ENCODE data around the gene OR10G6.

Gene OR10G6

GRCh38 chr11:123945132-123945531 lies 49.8 kb downstream of the OR10G6 start:
- Histone ChIP-seq H2AFZ (ENCODE audit: low read depth, low read length) (no peak overlapping the region), H3K9me3 (ENCODE audit: insufficient read depth, low read length, severe bottlenecking) (no peaks in the 10 kb centered on the region), H3K36me3 (ENCODE audit: insufficient read depth, low read length) (no peaks in the 10 kb centered on the region), H3K27ac (ENCODE audit: low read length) (no peak overlapping the region), H3K4me3 (ENCODE audit: low read depth in 1 of 2, low read length in 2 of 2) (no peak overlapping the region), H3K27me3 (ENCODE audit: insufficient read depth, low read length, poor library complexity) (peaks cover 12% of the 10 kb centered on the region), H3K9ac (ENCODE audit: low read depth, low read length) (no peak overlapping the region), H3K4me1 (ENCODE audit: insufficient read depth, low read length) (no peaks in the 10 kb centered on the region), H3K4me2 (ENCODE audit: insufficient read depth, low read length) (no peak overlapping the region), H3K79me2 (ENCODE audit: insufficient read depth, low read length) (no peaks in the 10 kb centered on the region), H4K20me1 (ENCODE audit: insufficient read depth, low read length) (no peaks in the 10 kb centered on the region)
- ATAC-seq (ENCODE audit: insufficient read depth, low read depth), result no peak
- no peak for TF ChIP-seq EZH2 (IDR thresholded peaks at IDR 0.05; ENCODE audit: borderline replicate concordance, low read depth, low read length, severe bottlenecking)
- TF ChIP-seq CTCF (IDR thresholded peaks at IDR 0.05; ENCODE audit: borderline replicate concordance, extremely low read depth, low read length, poor library complexity, severe bottlenecking), result no peak
- no peak for DNase-seq
